K562 (cell line): Measurements from ENCODE around the gene ZNF574. TPM values are rescaled to one million over a fixed set of nuclear protein-coding genes. Genes with fewer than 3 reads are reported as not detected.
A peak's percentile ranks its signal among the peaks of the same experiment; 100 is the strongest.

Source experiments
- ARHGAP35 ChIP-seq: fragments of 450-650 bp; IDR thresholded peaks from 2 replicates; pipeline ENCODE4 v1.6.1; 2018; ENCODE audit not compliant: partially characterized antibody
- ARID1B ChIP-seq: fragments of 450-650 bp; IDR thresholded peaks from 2 replicates; pipeline ENCODE4 v1.6.1; 2016; ENCODE audit warnings: antibody characterized with exemption, mild to moderate bottlenecking, inconsistent platforms
- CTCF ChIP-seq, 3 experiments: IDR thresholded peaks in 2 of 3; conservative IDR thresholded peaks in 1 of 3; 2 replicates each; pipeline ENCODE4 v1.5.1; 2011 to 2012; ENCODE audit warnings: low read length in 3 of 3, mild to moderate bottlenecking in 3 of 3, control low read depth in 2 of 3, improper control_type of control experiment in 1 of 3, inconsistent platforms in 1 of 3, low read depth in 1 of 3, mixed read lengths in 1 of 3, moderate library complexity in 1 of 3; ENCODE audit not compliant: insufficient read depth in 2 of 3
- DPF2 ChIP-seq: fragments of 450-650 bp; IDR thresholded peaks from 2 replicates; pipeline ENCODE4 v1.6.1; 2016
- EHMT2 ChIP-seq: fragments of 450-650 bp; IDR thresholded peaks from 2 replicates; pipeline ENCODE4 v1.6.1; 2018; ENCODE audit warnings: antibody characterized with exemption
- ELF1 ChIP-seq: fragments of 200-800 bp; sonication (Bioruptor generic); IDR thresholded peaks from 2 replicates; pipeline ENCODE4 v1.6.1; 2016; ENCODE audit warnings: missing genetic modification characterization, missing compliant biosample characterization
- FOXK2 ChIP-seq, 2 experiments: fragments of 450-650 bp; IDR thresholded peaks in 1 of 2; conservative IDR thresholded peaks in 1 of 2; 2 replicates each; pipeline ENCODE4 v1.6.1; 2016; ENCODE audit warnings: low read depth in 2 of 2, mild to moderate bottlenecking in 1 of 2
- MTF1 ChIP-seq: fragments of 250-450 bp; sonication (Bioruptor Pico); IDR thresholded peaks from 2 replicates; pipeline ENCODE4 v1.9.0; 2021; ENCODE audit warnings: moderate library complexity, mild to moderate bottlenecking, inconsistent platforms, borderline replicate concordance
- SMARCA4 ChIP-seq: fragments of 450-650 bp; IDR thresholded peaks from 2 replicates; pipeline ENCODE4 v1.6.1; 2016
- SMARCA5 ChIP-seq: fragments of 450-650 bp; IDR thresholded peaks from 2 replicates; pipeline ENCODE4 v1.6.1; 2016
- SMARCE1 ChIP-seq: fragments of 450-650 bp; IDR thresholded peaks from 2 replicates; pipeline ENCODE4 v1.7.1; 2016; ENCODE audit warnings: mild to moderate bottlenecking
- SNIP1 ChIP-seq: fragments of 450-650 bp; IDR thresholded peaks from 2 replicates; pipeline ENCODE4 v1.7.1; 2017; ENCODE audit warnings: low read depth, mild to moderate bottlenecking
- TRIM24 ChIP-seq, 2 experiments: fragments of 450-650 bp; IDR thresholded peaks; 2 replicates each; pipeline ENCODE4 v1.6.1; 2016
- ZBTB49 ChIP-seq: sonication (generic); formaldehyde crosslinking; IDR thresholded peaks from 2 replicates; pipeline ENCODE4 v1.8.0; 2022; ENCODE audit warnings: missing genetic modification reagents, mild to moderate bottlenecking, borderline replicate concordance
- polyA plus RNA-seq, 8 experiments: library from polyadenylated mRNA; depleted of rRNA in 4 of 8; stranded (reverse) in 5 of 8; unstranded in 3 of 8; fragments of >200 nt; fragmentation: Nextera tagmentation in 2 of 8; fragmentation: Illumina TruSeq in 1 of 8; extraction: Ambion mirVana in 2 of 8; extraction: Trizol in 1 of 8; gene quantifications; 2 replicates each; pipeline versions ENCODE4 v1.2.1 to v1.2.3, GENCODE V29; 2011 to 2014; ENCODE audit warnings: inconsistent platforms in 1 of 8, missing spikeins in 1 of 8
- total RNA-seq, 7 experiments: library from RNA; depleted of rRNA in 6 of 7; stranded (reverse); fragments of >200 nt in 6 of 7; fragmentation: Illumina TruSeq in 2 of 7; extraction: Trizol in 2 of 7; gene quantifications; 2 replicates each; pipeline versions ENCODE4 v1.2.1 to v1.2.3, GENCODE V29; 2011 to 2021; ENCODE audit warnings: low replicate concordance in 1 of 7
- TF ChIP-seq, protein P1 (sequence below): fragments of 450-650 bp; IDR thresholded peaks from 2 replicates; pipeline ENCODE4 v1.6.1; 2017; ENCODE audit warnings: antibody characterized with exemption, mild to moderate bottlenecking
- TF ChIP-seq, protein P2 (sequence below): fragments of 450-650 bp; IDR thresholded peaks from 2 replicates; pipeline ENCODE4 v1.7.1; 2018; ENCODE audit warnings: mild to moderate bottlenecking, low read depth; ENCODE audit not compliant: partially characterized antibody
- TF ChIP-seq, protein P3 (sequence below): fragments of 450-650 bp; IDR thresholded peaks from 2 replicates; pipeline ENCODE4 v1.6.1; 2016

ZNF574 gene
- total and polyA plus RNA-seq, 9 of the 15 experiments (the other 6 are each of a cell fraction or from before 2014, with no cell fraction given), result 0.24 to 20.7 (median 8.4) TPM

DNA sequence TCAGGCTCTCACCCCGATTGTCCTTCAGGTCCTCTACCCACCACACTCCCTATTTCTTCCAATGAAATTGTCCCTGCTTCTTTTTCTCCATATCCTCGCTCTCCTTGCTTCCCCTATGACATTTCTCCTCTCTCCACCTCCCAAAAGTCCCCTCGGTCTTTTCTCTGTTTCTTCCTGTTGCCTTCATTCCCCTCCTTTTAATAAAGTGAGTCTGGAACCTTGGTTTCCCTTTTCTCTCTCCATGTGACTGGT lies 676 bp upstream of the ZNF574 start (continued):
- 0 out of 2 replicates have a peak, but pooled peaks have one; percentile 33 for TF ChIP-seq SMARCA5
- TF ChIP-seq, protein P1, sequence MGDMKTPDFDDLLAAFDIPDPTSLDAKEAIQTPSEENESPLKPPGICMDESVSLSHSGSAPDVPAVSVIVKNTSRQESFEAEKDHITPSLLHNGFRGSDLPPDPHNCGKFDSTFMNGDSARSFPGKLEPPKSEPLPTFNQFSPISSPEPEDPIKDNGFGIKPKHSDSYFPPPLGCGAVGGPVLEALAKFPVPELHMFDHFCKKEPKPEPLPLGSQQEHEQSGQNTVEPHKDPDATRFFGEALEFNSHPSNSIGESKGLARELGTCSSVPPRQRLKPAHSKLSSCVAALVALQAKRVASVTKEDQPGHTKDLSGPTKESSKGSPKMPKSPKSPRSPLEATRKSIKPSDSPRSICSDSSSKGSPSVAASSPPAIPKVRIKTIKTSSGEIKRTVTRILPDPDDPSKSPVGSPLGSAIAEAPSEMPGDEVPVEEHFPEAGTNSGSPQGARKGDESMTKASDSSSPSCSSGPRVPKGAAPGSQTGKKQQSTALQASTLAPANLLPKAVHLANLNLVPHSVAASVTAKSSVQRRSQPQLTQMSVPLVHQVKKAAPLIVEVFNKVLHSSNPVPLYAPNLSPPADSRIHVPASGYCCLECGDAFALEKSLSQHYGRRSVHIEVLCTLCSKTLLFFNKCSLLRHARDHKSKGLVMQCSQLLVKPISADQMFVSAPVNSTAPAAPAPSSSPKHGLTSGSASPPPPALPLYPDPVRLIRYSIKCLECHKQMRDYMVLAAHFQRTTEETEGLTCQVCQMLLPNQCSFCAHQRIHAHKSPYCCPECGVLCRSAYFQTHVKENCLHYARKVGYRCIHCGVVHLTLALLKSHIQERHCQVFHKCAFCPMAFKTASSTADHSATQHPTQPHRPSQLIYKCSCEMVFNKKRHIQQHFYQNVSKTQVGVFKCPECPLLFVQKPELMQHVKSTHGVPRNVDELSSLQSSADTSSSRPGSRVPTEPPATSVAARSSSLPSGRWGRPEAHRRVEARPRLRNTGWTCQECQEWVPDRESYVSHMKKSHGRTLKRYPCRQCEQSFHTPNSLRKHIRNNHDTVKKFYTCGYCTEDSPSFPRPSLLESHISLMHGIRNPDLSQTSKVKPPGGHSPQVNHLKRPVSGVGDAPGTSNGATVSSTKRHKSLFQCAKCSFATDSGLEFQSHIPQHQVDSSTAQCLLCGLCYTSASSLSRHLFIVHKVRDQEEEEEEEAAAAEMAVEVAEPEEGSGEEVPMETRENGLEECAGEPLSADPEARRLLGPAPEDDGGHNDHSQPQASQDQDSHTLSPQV, result peak; percentile 36
- peak; percentile 19 for TF ChIP-seq ARHGAP35
- 0 out of 2 replicates have a peak, but pooled peaks have one; percentile 47 for TF ChIP-seq ZBTB49 (CRISPR knock-in tag)
- peak; percentile 48; the same call in 1 of the 2 replicates for TF ChIP-seq SMARCE1
- TF ChIP-seq DPF2, result peak; percentile 62; the same call in 1 of the 2 replicates
- peak in 1 of 2 experiments; percentile 44; a peak in 3 of 4 replicates for TF ChIP-seq FOXK2 (conservative IDR thresholded peaks at IDR 0.05 in 1 of 2, IDR thresholded peaks at IDR 0.05 in 1 of 2; ENCODE audit: low read depth in 2 of 2)
- 0 out of 2 replicates have a peak, but pooled peaks have one; percentile 54 for TF ChIP-seq EHMT2
- TF ChIP-seq CTCF (IDR thresholded peaks at IDR 0.05 in 2 of 3, conservative IDR thresholded peaks at IDR 0.05 in 1 of 3; ENCODE audit: insufficient read depth in 2 of 3, low read depth in 1 of 3, low read length in 3 of 3), result peak in 1 of 3 experiments; percentile 0; a peak in 1 of 6 replicates
- no peak for TF ChIP-seq MTF1 (CRISPR knock-in tag)
- peak; percentile 56 for TF ChIP-seq ARID1B
- TF ChIP-seq SMARCA4, result peak; percentile 51
- TF ChIP-seq, protein P2, sequence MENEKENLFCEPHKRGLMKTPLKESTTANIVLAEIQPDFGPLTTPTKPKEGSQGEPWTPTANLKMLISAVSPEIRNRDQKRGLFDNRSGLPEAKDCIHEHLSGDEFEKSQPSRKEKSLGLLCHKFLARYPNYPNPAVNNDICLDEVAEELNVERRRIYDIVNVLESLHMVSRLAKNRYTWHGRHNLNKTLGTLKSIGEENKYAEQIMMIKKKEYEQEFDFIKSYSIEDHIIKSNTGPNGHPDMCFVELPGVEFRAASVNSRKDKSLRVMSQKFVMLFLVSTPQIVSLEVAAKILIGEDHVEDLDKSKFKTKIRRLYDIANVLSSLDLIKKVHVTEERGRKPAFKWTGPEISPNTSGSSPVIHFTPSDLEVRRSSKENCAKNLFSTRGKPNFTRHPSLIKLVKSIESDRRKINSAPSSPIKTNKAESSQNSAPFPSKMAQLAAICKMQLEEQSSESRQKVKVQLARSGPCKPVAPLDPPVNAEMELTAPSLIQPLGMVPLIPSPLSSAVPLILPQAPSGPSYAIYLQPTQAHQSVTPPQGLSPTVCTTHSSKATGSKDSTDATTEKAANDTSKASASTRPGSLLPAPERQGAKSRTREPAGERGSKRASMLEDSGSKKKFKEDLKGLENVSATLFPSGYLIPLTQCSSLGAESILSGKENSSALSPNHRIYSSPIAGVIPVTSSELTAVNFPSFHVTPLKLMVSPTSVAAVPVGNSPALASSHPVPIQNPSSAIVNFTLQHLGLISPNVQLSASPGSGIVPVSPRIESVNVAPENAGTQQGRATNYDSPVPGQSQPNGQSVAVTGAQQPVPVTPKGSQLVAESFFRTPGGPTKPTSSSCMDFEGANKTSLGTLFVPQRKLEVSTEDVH, result peak; percentile 51
- peak; percentile 64; the same call in 1 of the 2 replicates for TF ChIP-seq SNIP1
- TF ChIP-seq, protein P3, sequence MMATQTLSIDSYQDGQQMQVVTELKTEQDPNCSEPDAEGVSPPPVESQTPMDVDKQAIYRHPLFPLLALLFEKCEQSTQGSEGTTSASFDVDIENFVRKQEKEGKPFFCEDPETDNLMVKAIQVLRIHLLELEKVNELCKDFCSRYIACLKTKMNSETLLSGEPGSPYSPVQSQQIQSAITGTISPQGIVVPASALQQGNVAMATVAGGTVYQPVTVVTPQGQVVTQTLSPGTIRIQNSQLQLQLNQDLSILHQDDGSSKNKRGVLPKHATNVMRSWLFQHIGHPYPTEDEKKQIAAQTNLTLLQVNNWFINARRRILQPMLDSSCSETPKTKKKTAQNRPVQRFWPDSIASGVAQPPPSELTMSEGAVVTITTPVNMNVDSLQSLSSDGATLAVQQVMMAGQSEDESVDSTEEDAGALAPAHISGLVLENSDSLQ, result no peak
- 0 out of 2 replicates have a peak, but pooled peaks have one; percentile 50 for TF ChIP-seq ELF1 (tag)
- 0 out of 4 replicates have a peak, but pooled peaks of 1 of the 2 experiments have one; percentile 30 for TF ChIP-seq TRIM24 (IDR thresholded peaks at IDR 0.05)
